HG03064 (cell line): ENCODE results near the gene DUSP6.
"Not testable (repeated sequence)": the region's sequence is repeated elsewhere in the genome, so short reads cannot be mapped to it uniquely, and the experiment has no call there.

Experiments used
- ATAC-seq: cut with Tn5 transposase; IDR thresholded peaks from one replicate; pipeline ENCODE4 v1.9.1; 2021; ENCODE audit warnings: low read depth; ENCODE audit not compliant: unreplicated experiment

DUSP6 gene

GRCh38 chr12:89353188-89353822, 1.0 kb upstream of the DUSP6 start:
- no peak for ATAC-seq

GRCh38 chr12:89352242-89352491, 134 bp downstream of the DUSP6 start:
- ATAC-seq, result no peak

- ATAC-seq, result no peak
These were observed 636 bp downstream of the DUSP6 start for GRCh38 chr12:89351489-89352241.

- no peak for ATAC-seq
These were observed 1.4 kb downstream of the DUSP6 start for GRCh38 chr12:89350630-89351488.

GRCh38 chr12:89350260-89350629, 2.1 kb downstream of the DUSP6 start:
- no peak for ATAC-seq

- ATAC-seq, result no peak
These were observed 2.5 kb downstream of the DUSP6 start for GRCh38 chr12:89349814-89350213.

- no peak for ATAC-seq
These were observed 3.2 kb downstream of the DUSP6 start for GRCh38 chr12:89348894-89349699.

- no peak for ATAC-seq
These were observed 4.9 kb downstream of the DUSP6 start for GRCh38 chr12:89347325-89347829.

GRCh38 chr12:89346741-89347324, 5.5 kb downstream of the DUSP6 start:
- peak; percentile 1 for ATAC-seq

GRCh38 chr12:89345830-89346740, 6.2 kb downstream of the DUSP6 start:
- ATAC-seq, result peak; percentile 99

GRCh38 chr12:89345376-89345775, 6.9 kb downstream of the DUSP6 start:
- ATAC-seq, result no peak

- ATAC-seq, result no peak
These were observed 7.5 kb downstream of the DUSP6 start for GRCh38 chr12:89344862-89345202.

GRCh38 chr12:89344043-89344861, 8.0 kb downstream of the DUSP6 start:
- no peak for ATAC-seq

- no peak for ATAC-seq
These were observed 9.2 kb downstream of the DUSP6 start for GRCh38 chr12:89343127-89343526.

GRCh38 chr12:89340861-89341260, 11.4 kb downstream of the DUSP6 start:
- no peak for ATAC-seq

- ATAC-seq, result no peak
These were observed 12.8 kb downstream of the DUSP6 start for GRCh38 chr12:89339526-89339925.

- ATAC-seq, result not testable (repeated sequence)
These were observed 15.2 kb downstream of the DUSP6 start for GRCh38 chr12:89337136-89337535.

GRCh38 chr12:89335452-89336244, 16.7 kb downstream of the DUSP6 start:
- no peak for ATAC-seq
